ENCODE data around the gene MYH16. TPM values are rescaled to one million over a fixed set of nuclear protein-coding genes. Genes with fewer than 3 reads are reported as not detected.

Gene MYH16
- total and polyA plus RNA-seq, 2 donors (not counting 1 experiment from before 2014, with no cell fraction given) = not detected

DNA sequence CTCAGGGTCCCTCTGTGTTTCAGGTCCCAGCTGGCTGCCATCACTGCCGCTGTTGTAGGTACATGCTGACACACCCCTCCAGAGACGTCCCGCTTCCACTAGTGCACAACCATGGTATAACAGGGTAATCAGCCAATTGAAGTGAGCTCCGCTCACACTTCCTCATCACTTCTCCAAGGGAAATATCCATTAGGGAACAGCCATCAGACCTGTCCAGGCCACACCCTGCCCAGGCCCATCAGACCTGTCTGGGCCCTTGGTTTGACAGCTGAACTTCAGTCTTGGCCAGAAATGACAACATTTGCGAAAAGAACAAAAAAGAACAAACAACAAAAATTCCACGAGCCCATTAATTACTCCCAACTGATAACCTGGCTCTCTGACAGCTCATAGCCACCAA, 11.0 kb upstream of the MYH16 start:
- Histone ChIP-seq H3K4me2 (replicated peaks; ENCODE audit: low read depth, low read length, poor library complexity, severe bottlenecking) (no peak overlapping the region), H4K20me1 (ENCODE audit: control insufficient read depth, insufficient read depth, low read length, poor library complexity, severe bottlenecking) (no peaks in the 10 kb centered on the region), H3K27me3 (replicated peaks in 1 of 4; ENCODE audit: control extremely low read depth in 1 of 4, control insufficient read depth in 3 of 4, insufficient read depth in 4 of 4, low read length in 3 of 4) (peaks cover 0 to 3% (median 0%) of the 10 kb centered on the region in 4 experiments), H2AFZ (ENCODE audit: insufficient read depth, low read depth, low read length, poor library complexity, severe bottlenecking) (no peak overlapping the region), H3K4me1 (ENCODE audit: control insufficient read depth in 2 of 2, insufficient read depth in 2 of 2, low read length in 2 of 2) (no peaks in the 10 kb centered on the region), H3K9me3 (ENCODE audit: control extremely low read depth in 1 of 3, control insufficient read depth in 2 of 3, insufficient read depth in 1 of 3, low read length in 2 of 3) (no peaks in the 10 kb centered on the region), H3K4me3 (ENCODE audit: control extremely low read depth in 1 of 5, extremely low read depth in 1 of 5, insufficient read depth in 1 of 5, low read depth in 2 of 5, low read length in 4 of 5) (no peak overlapping the region), H3K9ac (ENCODE audit: low read length) (no peak overlapping the region), H3K36me3 (replicated peaks in 1 of 2; ENCODE audit: control extremely low read depth in 1 of 2, control insufficient read depth in 1 of 2, extremely low read depth in 1 of 2, insufficient read depth in 2 of 2, low read length in 1 of 2) (no peaks in the 10 kb centered on the region), H3K79me2 (ENCODE audit: control insufficient read depth, insufficient read depth, low read length) (no peaks in the 10 kb centered on the region), H3K27ac (ENCODE audit: low read length in 2 of 2) (no peak overlapping the region)
- peaks cover 1% of the 10 kb centered on the region for H3K9me3 Mint-ChIP-seq (ENCODE audit: insufficient read depth)
- H3K27me3 Mint-ChIP-seq = peaks cover 7% of the 10 kb centered on the region
- H3K4me3 Mint-ChIP-seq = no peak overlapping the region
- H3K4me1 Mint-ChIP-seq = no peaks in the 10 kb centered on the region
- ChIA-PET CTCF (no interaction called here), POLR2A (no interaction called here)
- H3K27ac Mint-ChIP-seq = no peak overlapping the region
- ATAC-seq (ENCODE audit: low read depth) (no peak), DNase-seq (no peak)
- intact Hi-C loops (cut with micrococcal nuclease) = no loop called here
- TF ChIP-seq EZH2 (IDR thresholded peaks at IDR 0.05; ENCODE audit: borderline replicate concordance, insufficient read depth, low read depth, low read length, poor library complexity, severe bottlenecking) = no peak
- TF ChIP-seq CTCF (IDR thresholded peaks at IDR 0.05) = no peak
- 92% methylated on average over 4 of the region's 6 CpGs for WGBS (ENCODE audit: insufficient coverage)

- no peaks in the 10 kb centered on the region for H3K4me1 ChIP-seq (ENCODE audit: control insufficient read depth in 2 of 2, insufficient read depth in 2 of 2, low read length in 2 of 2)
- Mint-ChIP-seq H3K4me3 (no peak overlapping the region), H3K4me1 (no peaks in the 10 kb centered on the region), H3K27ac (no peak overlapping the region), H3K9me3 (ENCODE audit: insufficient read depth) (peaks cover 1% of the 10 kb centered on the region), H3K27me3 (peaks cover 19% of the 10 kb centered on the region)
- DNase-seq (no peak), ATAC-seq (ENCODE audit: low read depth) (no peak)
- H3K4me2 ChIP-seq (replicated peaks; ENCODE audit: low read depth, low read length, poor library complexity, severe bottlenecking) = no peak overlapping the region
- no peaks in the 10 kb centered on the region for H3K36me3 ChIP-seq (replicated peaks in 1 of 2; ENCODE audit: control extremely low read depth in 1 of 2, control insufficient read depth in 1 of 2, extremely low read depth in 1 of 2, insufficient read depth in 2 of 2, low read length in 1 of 2)
- ChIA-PET POLR2A (no interaction called here), CTCF (no interaction called here)
- no peak overlapping the region for H2AFZ ChIP-seq (ENCODE audit: insufficient read depth, low read depth, low read length, poor library complexity, severe bottlenecking)
- no peaks in the 10 kb centered on the region for H3K79me2 ChIP-seq (ENCODE audit: control insufficient read depth, insufficient read depth, low read length)
- intact Hi-C loops (cut with micrococcal nuclease) = no loop called here
- TF ChIP-seq CTCF (IDR thresholded peaks at IDR 0.05) (no peak), EZH2 (IDR thresholded peaks at IDR 0.05; ENCODE audit: borderline replicate concordance, insufficient read depth, low read depth, low read length, poor library complexity, severe bottlenecking) (no peak)
- 67% methylated on average over 3 of the region's 4 CpGs for WGBS (ENCODE audit: insufficient coverage)
- H3K9ac ChIP-seq (ENCODE audit: low read length) = no peak overlapping the region
- H3K27ac ChIP-seq (ENCODE audit: low read length in 2 of 2) = no peak overlapping the region
- no peak overlapping the region for H3K4me3 ChIP-seq (ENCODE audit: control extremely low read depth in 1 of 5, extremely low read depth in 1 of 5, insufficient read depth in 1 of 5, low read depth in 2 of 5, low read length in 4 of 5)
- H4K20me1 ChIP-seq (ENCODE audit: control insufficient read depth, insufficient read depth, low read length, poor library complexity, severe bottlenecking) = no peaks in the 10 kb centered on the region
- H3K9me3 ChIP-seq (ENCODE audit: control extremely low read depth in 1 of 3, control insufficient read depth in 2 of 3, insufficient read depth in 1 of 3, low read length in 2 of 3) = no peaks in the 10 kb centered on the region
- H3K27me3 ChIP-seq (replicated peaks in 1 of 4; ENCODE audit: control extremely low read depth in 1 of 4, control insufficient read depth in 3 of 4, insufficient read depth in 4 of 4, low read length in 3 of 4) = peaks cover 0 to 3% (median 0%) of the 10 kb centered on the region in 4 experiments
Measured at GRCh38 chr7:99265848-99266480, 6.7 kb upstream of the MYH16 start.

All from B cell (primary cell).